Mesothelial cell of epicardium (in vitro differentiated cells): Measurements from ENCODE around the gene CDK6. TPM values are rescaled to one million over a fixed set of nuclear protein-coding genes. Genes with fewer than 3 reads are reported as not detected.

ENCODE experiments used
- DNase-seq, 2 experiments: peaks; one replicate each; pipeline ENCODE4 v3.0.0; 2021; ENCODE audit warnings: low spot score in 2 of 2; ENCODE audit not compliant: unreplicated experiment in 2 of 2
- H3K27ac Mint-ChIP-seq: 2 replicates; pipeline ENCODE4 v1.8.0; 2021; ENCODE audit warnings: mixed read lengths
- H3K27me3 Mint-ChIP-seq: 2 replicates; pipeline ENCODE4 v1.8.0; 2021; ENCODE audit warnings: low read depth, mixed read lengths
- H3K36me3 Mint-ChIP-seq: 2 replicates; pipeline ENCODE4 v1.8.0; 2021; ENCODE audit warnings: mixed read lengths
- H3K4me1 Mint-ChIP-seq: 2 replicates; pipeline ENCODE4 v1.8.0; 2021; ENCODE audit warnings: mixed read lengths
- H3K4me3 Mint-ChIP-seq: 2 replicates; pipeline ENCODE4 v1.8.0; 2021; ENCODE audit warnings: mild to moderate bottlenecking, moderate library complexity, mixed read lengths
- H3K9me3 Mint-ChIP-seq: 2 replicates; pipeline ENCODE4 v1.8.0; 2021; ENCODE audit warnings: mixed read lengths
- total RNA-seq: library from RNA; stranded (reverse); gene quantifications from 3 replicates; pipeline ENCODE4 v1.2.1, GENCODE V29; 2021
- TF ChIP-seq, protein P1 (sequence below): fragments of 200-600 bp; sonication (generic); IDR thresholded peaks from one replicate; pipeline ENCODE4 v1.5.0; 2021; ENCODE audit warnings: antibody characterized with exemption; ENCODE audit not compliant: unreplicated experiment

CDK6 gene
- total RNA-seq, 1 donor from 2014 or later: 138 TPM

DNA sequence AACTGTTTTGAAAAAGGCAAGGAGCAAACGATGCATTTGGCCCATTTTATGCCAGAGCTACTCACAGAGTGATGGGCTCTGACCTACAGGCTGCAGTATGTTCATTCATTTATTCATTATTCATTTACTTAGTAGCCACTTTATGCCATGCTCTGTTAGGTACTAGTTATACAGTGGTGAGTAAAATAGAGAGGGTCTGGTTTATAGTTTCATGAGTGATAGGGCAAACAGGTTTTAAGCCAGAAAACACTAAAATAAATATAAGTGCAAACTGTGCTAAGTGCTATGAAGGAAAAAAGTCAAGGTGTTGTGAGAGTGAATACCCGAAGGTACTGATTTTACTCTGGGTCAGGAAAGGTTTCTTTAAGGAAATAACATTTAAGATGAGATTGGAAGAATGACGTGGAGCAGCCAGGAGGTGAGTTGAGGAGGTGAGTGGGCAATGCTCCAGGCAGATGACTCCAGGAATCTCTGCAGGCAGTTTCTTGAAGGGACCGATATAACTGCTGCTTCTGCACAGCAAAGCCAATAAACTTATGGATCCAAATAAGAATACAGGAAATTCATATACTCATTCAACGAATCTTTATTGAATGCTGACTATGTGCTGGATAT lies 189.3 kb downstream of the CDK6 start:
- no peak for DNase-seq
- H3K9me3 Mint-ChIP-seq: no peaks in the 10 kb centered on the region
- H3K4me3 Mint-ChIP-seq: no peak overlapping the region
- peaks cover 31% of the 10 kb centered on the region for H3K4me1 Mint-ChIP-seq
- H3K27ac Mint-ChIP-seq: no peak overlapping the region
- peaks cover 10% of the 10 kb centered on the region for H3K36me3 Mint-ChIP-seq
- TF ChIP-seq, protein P1, sequence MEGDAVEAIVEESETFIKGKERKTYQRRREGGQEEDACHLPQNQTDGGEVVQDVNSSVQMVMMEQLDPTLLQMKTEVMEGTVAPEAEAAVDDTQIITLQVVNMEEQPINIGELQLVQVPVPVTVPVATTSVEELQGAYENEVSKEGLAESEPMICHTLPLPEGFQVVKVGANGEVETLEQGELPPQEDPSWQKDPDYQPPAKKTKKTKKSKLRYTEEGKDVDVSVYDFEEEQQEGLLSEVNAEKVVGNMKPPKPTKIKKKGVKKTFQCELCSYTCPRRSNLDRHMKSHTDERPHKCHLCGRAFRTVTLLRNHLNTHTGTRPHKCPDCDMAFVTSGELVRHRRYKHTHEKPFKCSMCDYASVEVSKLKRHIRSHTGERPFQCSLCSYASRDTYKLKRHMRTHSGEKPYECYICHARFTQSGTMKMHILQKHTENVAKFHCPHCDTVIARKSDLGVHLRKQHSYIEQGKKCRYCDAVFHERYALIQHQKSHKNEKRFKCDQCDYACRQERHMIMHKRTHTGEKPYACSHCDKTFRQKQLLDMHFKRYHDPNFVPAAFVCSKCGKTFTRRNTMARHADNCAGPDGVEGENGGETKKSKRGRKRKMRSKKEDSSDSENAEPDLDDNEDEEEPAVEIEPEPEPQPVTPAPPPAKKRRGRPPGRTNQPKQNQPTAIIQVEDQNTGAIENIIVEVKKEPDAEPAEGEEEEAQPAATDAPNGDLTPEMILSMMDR: no peak
- H3K27me3 Mint-ChIP-seq: no peaks in the 10 kb centered on the region

DNA sequence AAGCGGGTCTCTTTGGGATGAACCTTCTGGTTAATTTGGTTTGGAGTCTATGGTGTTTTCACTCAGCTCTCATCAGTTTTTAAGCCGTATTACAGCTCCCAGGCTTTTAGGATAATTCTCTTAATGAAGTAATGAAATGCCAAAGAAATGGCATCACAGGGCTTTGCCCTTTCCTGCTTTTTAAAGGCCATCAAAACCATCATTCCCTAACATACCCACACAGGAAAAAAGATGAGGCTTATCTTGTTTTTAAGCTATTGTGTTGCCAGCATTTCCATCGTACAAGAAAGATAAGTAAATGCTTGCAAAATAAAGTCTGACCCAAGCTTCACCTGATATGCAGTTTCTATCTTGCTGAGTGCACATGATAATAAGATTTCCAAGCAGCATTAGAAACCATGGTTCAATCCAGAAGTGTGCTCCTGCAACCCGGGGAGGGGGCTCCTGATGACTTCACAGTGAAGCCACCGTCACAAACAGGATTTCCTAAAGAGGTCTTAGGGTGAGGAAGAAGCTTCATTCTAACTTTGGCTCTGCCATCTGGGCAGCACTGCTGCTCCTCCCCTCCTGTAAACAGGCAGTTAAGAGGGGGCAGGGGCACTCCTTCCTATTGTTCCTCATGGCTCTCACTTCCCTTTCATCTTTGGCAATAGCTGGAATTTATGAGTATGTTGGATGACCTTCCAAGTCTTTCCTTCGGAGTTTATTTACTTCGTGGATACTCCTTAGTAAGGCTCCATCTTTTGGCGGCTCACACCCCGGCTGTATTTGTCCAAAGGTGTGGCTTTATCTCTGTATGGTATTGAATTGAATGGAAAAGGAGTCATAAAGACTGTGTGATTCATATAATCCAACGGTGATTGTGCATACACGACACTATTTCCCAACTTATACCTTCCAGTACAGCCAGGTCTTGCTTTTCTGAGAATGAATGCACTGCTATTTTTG lies 191.0 kb downstream of the CDK6 start:
- Mint-ChIP-seq H3K36me3 (peaks cover 13% of the 10 kb centered on the region), H3K4me1 (peaks cover 21% of the 10 kb centered on the region), H3K27ac (peak overlapping the region; percentile 71), H3K9me3 (no peaks in the 10 kb centered on the region), H3K4me3 (no peak overlapping the region), H3K27me3 (no peaks in the 10 kb centered on the region)
- DNase-seq: no peak
- TF ChIP-seq, protein P1: no peak

DNA sequence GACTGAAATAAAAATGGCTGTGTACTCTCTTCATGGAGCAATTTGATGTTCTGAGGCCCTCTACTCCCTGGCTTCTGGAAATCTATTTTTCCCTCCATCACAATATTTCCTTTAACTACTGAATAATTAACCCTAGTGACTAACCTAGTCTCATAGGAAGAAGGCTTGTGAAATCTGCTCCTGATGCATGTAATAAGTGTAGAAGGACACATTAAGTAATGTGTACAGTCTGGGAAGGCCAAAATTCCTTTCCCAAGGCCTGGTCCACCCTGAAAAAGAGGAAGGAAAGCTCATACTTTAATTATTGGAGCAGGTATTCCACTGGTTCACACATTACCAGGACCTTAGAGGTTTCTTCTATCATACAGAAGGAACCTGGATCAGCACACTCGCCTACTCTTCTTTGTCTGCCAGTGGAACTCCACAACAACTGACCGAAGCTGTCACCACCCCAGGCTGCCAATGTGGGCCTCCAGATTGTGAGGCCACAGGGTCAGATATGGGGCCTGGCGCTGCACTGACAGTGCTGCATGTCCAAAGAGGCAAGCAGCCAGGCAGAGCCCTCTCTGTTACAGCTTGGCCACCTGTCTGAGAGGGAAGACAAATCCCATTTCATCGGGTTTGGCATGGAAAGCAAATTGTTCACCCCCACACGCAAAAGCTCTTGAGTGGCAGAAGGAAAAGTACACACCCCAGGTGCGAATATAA lies 191.8 kb downstream of the CDK6 start:
- TF ChIP-seq, protein P1: no peak
- Mint-ChIP-seq H3K4me3 (no peak overlapping the region), H3K4me1 (peaks cover 17% of the 10 kb centered on the region), H3K27ac (peak overlapping the region; percentile 16), H3K27me3 (no peaks in the 10 kb centered on the region), H3K9me3 (no peaks in the 10 kb centered on the region), H3K36me3 (peaks cover 13% of the 10 kb centered on the region)
- no peak for DNase-seq

DNA sequence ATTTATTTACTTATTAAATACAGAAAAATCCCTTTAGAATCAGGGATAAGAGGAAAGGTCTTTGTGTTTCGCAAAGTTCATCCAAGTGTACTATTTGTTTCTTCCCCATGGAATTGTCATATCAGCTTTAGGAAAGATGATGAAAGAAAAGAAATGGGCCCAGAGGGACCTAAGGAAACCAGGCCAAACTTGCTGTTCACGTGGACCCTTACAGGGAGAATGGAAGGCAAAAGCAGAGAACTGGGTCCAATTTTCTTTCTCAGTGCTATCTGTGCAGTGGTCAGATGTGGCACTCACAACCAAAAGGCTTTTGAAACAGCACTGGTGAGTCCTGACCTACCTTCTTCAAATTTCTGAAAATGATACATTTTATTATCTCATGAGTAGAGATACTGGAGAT lies 192.6 kb downstream of the CDK6 start:
- H3K36me3 Mint-ChIP-seq: peaks cover 13% of the 10 kb centered on the region
- H3K27me3 Mint-ChIP-seq: no peaks in the 10 kb centered on the region
- no peak overlapping the region for H3K4me3 Mint-ChIP-seq
- peaks cover 17% of the 10 kb centered on the region for H3K4me1 Mint-ChIP-seq
- H3K9me3 Mint-ChIP-seq: no peaks in the 10 kb centered on the region
- H3K27ac Mint-ChIP-seq: no peak overlapping the region
- TF ChIP-seq, protein P1: no peak
- no peak for DNase-seq

DNA sequence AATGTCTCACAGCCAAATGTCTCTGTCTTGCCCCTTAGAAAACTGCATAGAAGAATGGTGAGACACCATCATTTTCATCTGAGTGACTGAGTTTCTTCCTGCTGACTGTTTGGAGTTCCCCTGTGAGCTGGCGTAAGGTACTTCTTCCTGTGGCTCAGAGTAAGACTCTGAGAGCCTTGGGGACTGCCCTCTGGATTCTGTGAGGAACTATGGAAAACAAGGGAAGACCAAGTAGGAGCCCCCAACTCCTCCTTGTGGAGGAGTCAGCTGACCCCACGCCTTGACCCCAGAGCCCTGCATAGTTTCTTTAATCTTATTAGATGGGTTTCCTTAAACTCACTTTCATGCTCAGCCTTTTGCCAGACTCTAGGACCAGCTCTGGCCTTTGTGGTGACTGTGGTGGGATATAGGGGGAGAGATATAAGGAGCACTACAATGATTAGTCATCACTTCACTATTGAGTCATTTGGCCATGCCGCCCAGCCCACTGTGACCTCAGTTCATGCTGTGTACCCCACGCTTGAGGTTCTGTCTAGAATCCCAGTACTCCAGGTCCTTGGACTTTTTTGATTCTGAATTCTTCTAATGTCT lies 194.4 kb downstream of the CDK6 start:
- peaks cover 17% of the 10 kb centered on the region for H3K4me1 Mint-ChIP-seq
- no peak for DNase-seq
- H3K27ac Mint-ChIP-seq: peak overlapping the region; percentile 19

More for the DNA sequence above, 194.4 kb downstream of the CDK6 start:
- Mint-ChIP-seq H3K27me3 (no peaks in the 10 kb centered on the region), H3K36me3 (peaks cover 11% of the 10 kb centered on the region), H3K4me3 (no peak overlapping the region), H3K9me3 (no peaks in the 10 kb centered on the region)
- TF ChIP-seq, protein P1: no peak
